HepG2 (cell line): ENCODE data around the gene GPRASP2. TPM values are rescaled to one million over a fixed set of nuclear protein-coding genes. Genes with fewer than 3 reads are reported as not detected.

Experiments used
- ATAC-seq: fragments of 200-7000 bp; cut with Tn5 transposase; 3 replicates; pipeline ENCODE4 v1.9.1; 2020; ENCODE audit warnings: mild to moderate bottlenecking, moderate library complexity
- BruUV-seq: library from RNA; stranded (reverse); fragments of 400-500 nt; replicated peaks from 2 replicates; lab custom pipeline; 2021; lab: Mats Ljungman, UMichigan
- CTCF ChIA-PET: fragments of 300-600 bp; formaldehyde crosslinking; extraction: SDS; loops from one replicate; lab custom pipeline; 2021; ENCODE audit warnings: low total read pairs, inconsistent platforms, low intra/inter-chr PET ratio; lab: Yijun Ruan, JAX
- POLR2A ChIA-PET: fragments of 350-600 bp; sonication (Branson Sonifier 250); formaldehyde crosslinking; loops from one replicate; lab custom pipeline; 2020; ENCODE audit warnings: antibody characterized with exemption, inconsistent platforms; lab: Yijun Ruan, JAX
- DNase-seq: peaks from one replicate; pipeline ENCODE4 v3.0.0-alpha.2; 2015; ENCODE audit warnings: low spot score
- FAIRE-seq: peaks from 3 replicates; lab custom pipeline; 2011; peaks lifted over from hg19 to GRCh38; lab: Jason Lieb, UNC
- H2AFZ ChIP-seq: one replicate; pipeline ENCODE4 v1.6.1; 2011; ENCODE audit warnings: low read length, inconsistent platforms
- H3K27ac ChIP-seq: fragments of 300-600 bp; 3 replicates; pipeline ENCODE4 v1.8.0; 2011; ENCODE audit warnings: mixed run types, mild to moderate bottlenecking, mixed read lengths, low read length, inconsistent platforms; ENCODE audit not compliant: insufficient read depth; ENCODE audit errors: extremely low read length
- H3K27me3 ChIP-seq, 2 experiments: fragments of 200-600 bp in 1 of 2; 2 replicates in 1 of 2; 3 replicates in 1 of 2; pipeline versions ENCODE4 v1.6.0 to v1.8.0; 2011; ENCODE audit warnings: low read length in 2 of 2, mild to moderate bottlenecking in 2 of 2, moderate library complexity in 2 of 2, inconsistent platforms in 1 of 2; ENCODE audit not compliant: insufficient read depth in 2 of 2, control insufficient read depth in 1 of 2
- H3K36me3 ChIP-seq, 2 experiments: fragments of 200-600 bp in 1 of 2; replicated peaks in 1 of 2; 2 replicates in 1 of 2; 3 replicates in 1 of 2; pipeline versions ENCODE4 v1.5.1 to v1.8.0; 2011; ENCODE audit warnings: low read length in 2 of 2, inconsistent platforms in 1 of 2; ENCODE audit not compliant: insufficient read depth in 2 of 2, control insufficient read depth in 1 of 2
- H3K4me1 ChIP-seq: 2 replicates; pipeline ENCODE4 v1.5.1; 2012; ENCODE audit warnings: low read length, inconsistent platforms; ENCODE audit not compliant: insufficient read depth
- H3K4me2 ChIP-seq: 2 replicates; pipeline ENCODE4 v1.6.0; 2011; ENCODE audit warnings: low read depth, low read length, inconsistent platforms
- H3K4me3 ChIP-seq, 3 experiments: fragments of 200-600 bp in 1 of 3; sonication (generic), shearing (Covaris generic) in 1 of 3; replicated peaks in 1 of 3; 2 replicates each; pipeline ENCODE4 v1.5.1; 2011 to 2016; ENCODE audit warnings: low read length in 3 of 3, inconsistent platforms in 2 of 3, low read depth in 2 of 3, mild to moderate bottlenecking in 2 of 3, control low read depth in 1 of 3, mixed read lengths in 1 of 3; ENCODE audit not compliant: insufficient read depth in 1 of 3
- H3K79me2 ChIP-seq: one replicate; pipeline ENCODE4 v1.6.1; 2011; ENCODE audit warnings: low read length, inconsistent platforms; ENCODE audit not compliant: insufficient read depth
- H3K9ac ChIP-seq: 2 replicates; pipeline ENCODE4 v1.6.0; 2011; ENCODE audit warnings: mild to moderate bottlenecking, low read depth, low read length, inconsistent platforms; ENCODE audit not compliant: insufficient read depth
- H3K9me3 ChIP-seq: 2 replicates; pipeline ENCODE4 v1.5.1; 2012; ENCODE audit warnings: mild to moderate bottlenecking, low read length
- H4K20me1 ChIP-seq: 2 replicates; pipeline ENCODE4 v1.6.0; 2011; ENCODE audit warnings: inconsistent platforms, mild to moderate bottlenecking, low read length, moderate library complexity; ENCODE audit not compliant: insufficient read depth
- ETV6 ChIP-seq: sonication (generic); formaldehyde crosslinking; conservative IDR thresholded peaks from 2 replicates; pipeline ENCODE4 v1.4.0; 2020; ENCODE audit warnings: missing genetic modification reagents
- FOXP1 ChIP-seq, 2 experiments: fragments of 450-650 bp in 1 of 2; IDR thresholded peaks; 2 replicates each; pipeline ENCODE4 v1.6.1; 2017 to 2018; ENCODE audit warnings: antibody characterized with exemption in 1 of 2
- ISX ChIP-seq: sonication (generic); formaldehyde crosslinking; conservative IDR thresholded peaks from 2 replicates; pipeline ENCODE4 v1.5.0; 2020; ENCODE audit warnings: missing genetic modification reagents
- KDM5A ChIP-seq: fragments of 200-600 bp; sonication (generic); IDR thresholded peaks from 2 replicates; pipeline ENCODE4 v1.7.0; 2018; ENCODE audit warnings: antibody characterized with exemption, mild to moderate bottlenecking, low read length, borderline replicate concordance
- KDM5B ChIP-seq: sonication (generic); formaldehyde crosslinking; IDR thresholded peaks from 2 replicates; pipeline ENCODE4 v1.4.0; 2020; ENCODE audit warnings: missing genetic modification reagents, mild to moderate bottlenecking, borderline replicate concordance
- MED13 ChIP-seq: sonication (generic); formaldehyde crosslinking; IDR thresholded peaks from 2 replicates; pipeline ENCODE4 v1.5.0; 2020; ENCODE audit warnings: missing genetic modification reagents
- PAX8 ChIP-seq: sonication (generic); formaldehyde crosslinking; IDR thresholded peaks from 2 replicates; pipeline ENCODE4 v1.8.0; 2022; ENCODE audit warnings: mild to moderate bottlenecking, missing genetic modification reagents, borderline replicate concordance
- POGZ ChIP-seq: sonication (generic); formaldehyde crosslinking; IDR thresholded peaks from 2 replicates; pipeline ENCODE4 v1.4.0; 2020; ENCODE audit warnings: mild to moderate bottlenecking, missing genetic modification reagents
- ZBTB7B ChIP-seq: sonication (generic); formaldehyde crosslinking; IDR thresholded peaks from 2 replicates; pipeline ENCODE4 v1.4.0; 2020; ENCODE audit warnings: missing genetic modification reagents
- ZNF296 ChIP-seq: sonication (generic); formaldehyde crosslinking; conservative IDR thresholded peaks from 2 replicates; pipeline ENCODE4 v1.5.0; 2020; ENCODE audit warnings: mild to moderate bottlenecking, missing genetic modification reagents
- ZNF333 ChIP-seq: sonication (generic); formaldehyde crosslinking; IDR thresholded peaks from 2 replicates; pipeline ENCODE4 v1.4.0; 2020; ENCODE audit warnings: mild to moderate bottlenecking, missing genetic modification reagents, borderline replicate concordance
- ZNF839 ChIP-seq: sonication (generic); formaldehyde crosslinking; IDR thresholded peaks from 2 replicates; pipeline ENCODE4 v1.4.0; 2020; ENCODE audit warnings: missing genetic modification reagents, mild to moderate bottlenecking, borderline replicate concordance
- WGBS: methylation state at CpG from one replicate; pipeline ENCODE4 v1.1.6; 2017; ENCODE audit warnings: low lambda C conversion rate; 5-methylcytosine and 5-hydroxymethylcytosine counted together
- in situ Hi-C: cut with HindIII; loops from 2 replicates; pipeline ENCODE4 v1.10.0; 2017; ENCODE audit warnings: low pct_unique_long_range_greater_than_20kb; ENCODE audit not compliant: extremely low pct_ligation_motif_present
- intact Hi-C: fragments of 100-400 bp; cut with micrococcal nuclease; formaldehyde crosslinking; loops from one replicate; pipeline ENCODE4 v1.10.0; 2022; ENCODE audit not compliant: unreplicated experiment
- polyA plus RNA-seq, 8 experiments: library from polyadenylated mRNA; depleted of rRNA in 3 of 8; stranded (reverse) in 7 of 8; unstranded in 1 of 8; fragments of >200 nt; fragmentation: Illumina TruSeq in 4 of 8; extraction: Trizol in 4 of 8; gene quantifications; 2 replicates each; pipeline versions ENCODE4 v1.2.1 to v1.2.3, GENCODE V29; 2011 to 2016; ENCODE audit warnings: low read depth in 4 of 8, missing spikeins in 1 of 8, mixed read lengths in 1 of 8; ENCODE audit not compliant: insufficient read depth in 1 of 8
- total RNA-seq, 5 experiments: library from RNA; depleted of rRNA; stranded (reverse); fragments of >200 nt; fragmentation: Illumina TruSeq; extraction: Trizol; gene quantifications; 2 replicates each; pipeline ENCODE4 v1.2.3, GENCODE V29; 2016; ENCODE audit warnings: low read depth in 1 of 5
- TF ChIP-seq, protein P1 (sequence below): IDR thresholded peaks from 2 replicates; pipeline ENCODE4 v1.6.1; 2018; ENCODE audit warnings: missing genetic modification reagents, mild to moderate bottlenecking, missing compliant biosample characterization
- TF ChIP-seq, protein P2 (sequence below): sonication (generic); formaldehyde crosslinking; IDR thresholded peaks from 2 replicates; pipeline ENCODE4 v1.8.1; 2023; ENCODE audit warnings: mild to moderate bottlenecking, inconsistent platforms, moderate library complexity, missing genetic modification reagents, borderline replicate concordance
- TF ChIP-seq, protein P3 (sequence below): sonication (generic); formaldehyde crosslinking; conservative IDR thresholded peaks from 2 replicates; pipeline ENCODE4 v1.4.0; 2020; ENCODE audit warnings: missing genetic modification reagents
- TF ChIP-seq, protein P4 (sequence below): sonication (generic); formaldehyde crosslinking; IDR thresholded peaks from 2 replicates; pipeline ENCODE4 v1.4.0; 2020; ENCODE audit warnings: mild to moderate bottlenecking, missing genetic modification reagents

GPRASP2 gene
- total and polyA plus RNA-seq, 2 of the 13 experiments (the other 11 are each of a cell fraction or from before 2014, with no cell fraction given): 0.55 to 1.3 TPM

DNA sequence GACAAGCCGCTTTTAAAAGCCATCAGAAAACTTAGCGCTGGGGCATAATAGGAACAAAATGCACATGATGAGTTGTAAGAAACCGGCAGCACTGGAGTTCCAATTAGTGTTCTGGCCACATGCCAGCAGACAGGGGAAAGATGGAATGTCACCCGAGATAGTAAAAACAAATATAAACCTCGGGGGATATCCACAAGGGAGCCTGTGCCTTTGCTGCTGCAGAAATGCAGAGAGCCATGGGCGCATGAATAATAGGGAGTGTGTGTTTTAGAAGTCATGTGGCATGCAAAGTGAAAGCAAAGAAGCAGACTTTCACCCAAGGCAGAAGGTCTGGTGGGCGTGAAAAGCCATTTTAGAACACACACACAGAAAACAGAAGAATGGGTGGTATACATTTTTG lies 27.4 kb downstream of the GPRASP2 start (continued):
- TF ChIP-seq, protein P1, sequence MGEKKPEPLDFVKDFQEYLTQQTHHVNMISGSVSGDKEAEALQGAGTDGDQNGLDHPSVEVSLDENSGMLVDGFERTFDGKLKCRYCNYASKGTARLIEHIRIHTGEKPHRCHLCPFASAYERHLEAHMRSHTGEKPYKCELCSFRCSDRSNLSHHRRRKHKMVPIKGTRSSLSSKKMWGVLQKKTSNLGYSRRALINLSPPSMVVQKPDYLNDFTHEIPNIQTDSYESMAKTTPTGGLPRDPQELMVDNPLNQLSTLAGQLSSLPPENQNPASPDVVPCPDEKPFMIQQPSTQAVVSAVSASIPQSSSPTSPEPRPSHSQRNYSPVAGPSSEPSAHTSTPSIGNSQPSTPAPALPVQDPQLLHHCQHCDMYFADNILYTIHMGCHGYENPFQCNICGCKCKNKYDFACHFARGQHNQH (CRISPR knock-in tag): no peak

DNA sequence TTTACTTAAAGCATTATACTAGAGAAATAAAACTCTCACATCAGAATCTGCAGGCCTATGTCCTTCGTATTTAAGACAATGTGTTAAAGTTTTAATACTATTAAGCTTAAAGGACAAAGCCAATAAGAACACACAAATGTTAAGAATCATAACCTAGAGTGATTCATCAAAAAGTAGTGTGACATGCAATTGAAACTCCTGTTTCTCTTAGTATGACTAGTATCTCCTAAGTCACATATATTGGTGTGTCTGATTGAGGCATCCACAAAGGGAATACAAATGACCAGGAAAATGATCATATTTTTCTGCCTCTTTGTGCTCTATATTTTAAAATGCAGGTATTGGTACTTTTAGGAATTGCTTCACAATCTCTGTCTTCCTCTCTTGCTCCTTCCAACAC lies 32.1 kb downstream of the GPRASP2 start:
- Histone ChIP-seq H4K20me1 (no peaks in the 10 kb centered on the region), H3K9ac (no peak overlapping the region), H3K79me2 (no peaks in the 10 kb centered on the region), H3K27me3 (no peaks in the 10 kb centered on the region), H2AFZ (no peak overlapping the region), H3K4me2 (no peak overlapping the region), H3K4me1 (no peaks in the 10 kb centered on the region), H3K9me3 (no peaks in the 10 kb centered on the region), H3K27ac (no peak overlapping the region), H3K36me3 (no peaks in the 10 kb centered on the region), H3K4me3 (no peak overlapping the region)
- CTCF ChIA-PET: no interaction called here
- POLR2A ChIA-PET: no interaction called here
- ATAC-seq (no peak), FAIRE-seq (no peak), DNase-seq (no peak)
- in situ Hi-C loops: no loop called here
- WGBS: 79% methylated on average over 1 of the region's 1 CpG
- intact Hi-C loops: no loop called here
- no TSS peak for BruUV-seq
- TF ChIP-seq, protein P2, sequence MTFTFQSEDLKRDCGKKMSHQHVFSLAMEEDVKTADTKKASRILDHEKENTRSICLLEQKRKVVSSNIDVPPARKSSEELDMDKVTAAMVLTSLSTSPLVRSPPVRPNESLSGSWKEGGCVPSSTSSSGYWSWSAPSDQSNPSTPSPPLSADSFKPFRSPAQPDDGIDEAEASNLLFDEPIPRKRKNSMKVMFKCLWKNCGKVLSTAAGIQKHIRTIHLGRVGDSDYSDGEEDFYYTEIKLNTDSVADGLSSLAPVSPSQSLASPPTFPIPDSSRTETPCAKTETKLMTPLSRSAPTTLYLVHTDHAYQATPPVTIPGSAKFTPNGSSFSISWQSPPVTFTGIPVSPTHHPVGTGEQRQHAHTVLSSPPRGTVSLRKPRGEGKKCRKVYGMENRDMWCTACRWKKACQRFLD (CRISPR knock-in tag): no peak
- TF ChIP-seq ETV6 (CRISPR knock-in tag): no peak
- TF ChIP-seq ZNF839 (CRISPR knock-in tag): no peak
- TF ChIP-seq ISX: no peak
- TF ChIP-seq POGZ (CRISPR knock-in tag): no peak
- TF ChIP-seq ZNF333 (CRISPR knock-in tag): no peak
- TF ChIP-seq, protein P3, sequence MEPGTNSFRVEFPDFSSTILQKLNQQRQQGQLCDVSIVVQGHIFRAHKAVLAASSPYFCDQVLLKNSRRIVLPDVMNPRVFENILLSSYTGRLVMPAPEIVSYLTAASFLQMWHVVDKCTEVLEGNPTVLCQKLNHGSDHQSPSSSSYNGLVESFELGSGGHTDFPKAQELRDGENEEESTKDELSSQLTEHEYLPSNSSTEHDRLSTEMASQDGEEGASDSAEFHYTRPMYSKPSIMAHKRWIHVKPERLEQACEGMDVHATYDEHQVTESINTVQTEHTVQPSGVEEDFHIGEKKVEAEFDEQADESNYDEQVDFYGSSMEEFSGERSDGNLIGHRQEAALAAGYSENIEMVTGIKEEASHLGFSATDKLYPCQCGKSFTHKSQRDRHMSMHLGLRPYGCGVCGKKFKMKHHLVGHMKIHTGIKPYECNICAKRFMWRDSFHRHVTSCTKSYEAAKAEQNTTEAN (CRISPR knock-in tag): no peak
- TF ChIP-seq, protein P4, sequence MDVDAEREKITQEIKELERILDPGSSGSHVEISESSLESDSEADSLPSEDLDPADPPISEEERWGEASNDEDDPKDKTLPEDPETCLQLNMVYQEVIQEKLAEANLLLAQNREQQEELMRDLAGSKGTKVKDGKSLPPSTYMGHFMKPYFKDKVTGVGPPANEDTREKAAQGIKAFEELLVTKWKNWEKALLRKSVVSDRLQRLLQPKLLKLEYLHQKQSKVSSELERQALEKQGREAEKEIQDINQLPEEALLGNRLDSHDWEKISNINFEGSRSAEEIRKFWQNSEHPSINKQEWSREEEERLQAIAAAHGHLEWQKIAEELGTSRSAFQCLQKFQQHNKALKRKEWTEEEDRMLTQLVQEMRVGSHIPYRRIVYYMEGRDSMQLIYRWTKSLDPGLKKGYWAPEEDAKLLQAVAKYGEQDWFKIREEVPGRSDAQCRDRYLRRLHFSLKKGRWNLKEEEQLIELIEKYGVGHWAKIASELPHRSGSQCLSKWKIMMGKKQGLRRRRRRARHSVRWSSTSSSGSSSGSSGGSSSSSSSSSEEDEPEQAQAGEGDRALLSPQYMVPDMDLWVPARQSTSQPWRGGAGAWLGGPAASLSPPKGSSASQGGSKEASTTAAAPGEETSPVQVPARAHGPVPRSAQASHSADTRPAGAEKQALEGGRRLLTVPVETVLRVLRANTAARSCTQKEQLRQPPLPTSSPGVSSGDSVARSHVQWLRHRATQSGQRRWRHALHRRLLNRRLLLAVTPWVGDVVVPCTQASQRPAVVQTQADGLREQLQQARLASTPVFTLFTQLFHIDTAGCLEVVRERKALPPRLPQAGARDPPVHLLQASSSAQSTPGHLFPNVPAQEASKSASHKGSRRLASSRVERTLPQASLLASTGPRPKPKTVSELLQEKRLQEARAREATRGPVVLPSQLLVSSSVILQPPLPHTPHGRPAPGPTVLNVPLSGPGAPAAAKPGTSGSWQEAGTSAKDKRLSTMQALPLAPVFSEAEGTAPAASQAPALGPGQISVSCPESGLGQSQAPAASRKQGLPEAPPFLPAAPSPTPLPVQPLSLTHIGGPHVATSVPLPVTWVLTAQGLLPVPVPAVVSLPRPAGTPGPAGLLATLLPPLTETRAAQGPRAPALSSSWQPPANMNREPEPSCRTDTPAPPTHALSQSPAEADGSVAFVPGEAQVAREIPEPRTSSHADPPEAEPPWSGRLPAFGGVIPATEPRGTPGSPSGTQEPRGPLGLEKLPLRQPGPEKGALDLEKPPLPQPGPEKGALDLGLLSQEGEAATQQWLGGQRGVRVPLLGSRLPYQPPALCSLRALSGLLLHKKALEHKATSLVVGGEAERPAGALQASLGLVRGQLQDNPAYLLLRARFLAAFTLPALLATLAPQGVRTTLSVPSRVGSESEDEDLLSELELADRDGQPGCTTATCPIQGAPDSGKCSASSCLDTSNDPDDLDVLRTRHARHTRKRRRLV (CRISPR knock-in tag): no peak
- no peak for TF ChIP-seq FOXP1 (IDR thresholded peaks at IDR 0.05)
- no peak for TF ChIP-seq FOXP1 (CRISPR knock-in tag; IDR thresholded peaks at IDR 0.05)
- TF ChIP-seq MED13 (CRISPR knock-in tag): no peak
- no peak for TF ChIP-seq KDM5B
- TF ChIP-seq ZNF296 (CRISPR knock-in tag): no peak
- no peak for TF ChIP-seq ZBTB7B (CRISPR knock-in tag)
- no peak for TF ChIP-seq PAX8
- TF ChIP-seq KDM5A: no peak
